WTC11 (cell line): ENCODE measurements around the gene SUPT3H. TPM values are rescaled to one million over a fixed set of nuclear protein-coding genes. Genes with fewer than 3 reads are reported as not detected.

ENCODE experiments used
- ATAC-seq: fragments of 200-7000 bp; cut with Tn5 transposase; 2 replicates; pipeline ENCODE4 v1.10.0; 2021; ENCODE audit warnings: mild to moderate bottlenecking, moderate library complexity
- CTCF ChIA-PET: fragments of 300-600 bp; sonication (Branson Sonifier 250); formaldehyde crosslinking; loops from one replicate; lab custom pipeline; 2021; ENCODE audit warnings: antibody characterized with exemption; lab: Charles Lee
- POLR2A ChIA-PET: fragments of 350-600 bp; sonication (Branson Sonifier 250); formaldehyde crosslinking; loops from one replicate; lab custom pipeline; 2021; ENCODE audit warnings: antibody characterized with exemption; lab: Charles Lee
- DNase-seq: peaks from one replicate; pipeline ENCODE4 v3.0.0; 2021; ENCODE audit warnings: low spot score
- H3K27ac Mint-ChIP-seq: 2 replicates; pipeline ENCODE4 v1.8.0; 2021; ENCODE audit warnings: mixed read lengths
- H3K27me3 Mint-ChIP-seq: 2 replicates; pipeline ENCODE4 v1.8.0; 2021; ENCODE audit warnings: low read depth, mild to moderate bottlenecking, moderate library complexity, mixed read lengths
- H3K36me3 Mint-ChIP-seq: 2 replicates; pipeline ENCODE4 v1.8.0; 2021; ENCODE audit warnings: mixed read lengths
- H3K4me1 Mint-ChIP-seq: 2 replicates; pipeline ENCODE4 v1.8.0; 2022; ENCODE audit warnings: mixed read lengths
- H3K4me3 Mint-ChIP-seq: 2 replicates; pipeline ENCODE4 v1.8.0; 2021; ENCODE audit warnings: mild to moderate bottlenecking, moderate library complexity, mixed read lengths
- H3K9me3 Mint-ChIP-seq: 2 replicates; pipeline ENCODE4 v1.8.0; 2021; ENCODE audit warnings: mixed read lengths
- AFF4 ChIP-seq: sonication (generic); formaldehyde crosslinking; IDR thresholded peaks from 2 replicates; pipeline ENCODE4 v1.8.1; 2023; ENCODE audit warnings: mild to moderate bottlenecking, missing genetic modification reagents, borderline replicate concordance
- ATF1 ChIP-seq: sonication (generic); formaldehyde crosslinking; IDR thresholded peaks from 2 replicates; pipeline ENCODE4 v1.8.1; 2023; ENCODE audit warnings: mild to moderate bottlenecking, moderate library complexity, missing genetic modification reagents
- CTCF ChIP-seq: fragments of 200-600 bp; IDR thresholded peaks from 2 replicates; pipeline ENCODE4 v1.8.0; 2022; ENCODE audit warnings: antibody characterized with exemption
- E2F4 ChIP-seq: sonication (generic); formaldehyde crosslinking; IDR thresholded peaks from 2 replicates; pipeline ENCODE4 v1.8.1; 2022; ENCODE audit warnings: low read depth, mild to moderate bottlenecking, moderate library complexity, missing genetic modification reagents, borderline replicate concordance
- ELF4 ChIP-seq: sonication (generic); formaldehyde crosslinking; IDR thresholded peaks from 2 replicates; pipeline ENCODE4 v1.8.1; 2022; ENCODE audit warnings: low read depth, mild to moderate bottlenecking, moderate library complexity, missing genetic modification reagents
- FOXK1 ChIP-seq: sonication (generic); formaldehyde crosslinking; IDR thresholded peaks from 2 replicates; pipeline ENCODE4 v1.8.0; 2022; ENCODE audit warnings: mild to moderate bottlenecking, moderate library complexity, missing genetic modification reagents
- IRF1 ChIP-seq: sonication (generic); formaldehyde crosslinking; IDR thresholded peaks from 2 replicates; pipeline ENCODE4 v1.8.0; 2023; ENCODE audit warnings: missing genetic modification reagents
- JAZF1 ChIP-seq: fragments of 250-450 bp; sonication (Bioruptor Pico); IDR thresholded peaks from 2 replicates; pipeline ENCODE4 v1.9.0; 2021; ENCODE audit warnings: moderate library complexity, mild to moderate bottlenecking, inconsistent platforms
- KAT7 ChIP-seq: sonication (generic); formaldehyde crosslinking; IDR thresholded peaks from 2 replicates; pipeline ENCODE4 v1.8.1; 2023; ENCODE audit warnings: missing genetic modification reagents, mild to moderate bottlenecking, borderline replicate concordance
- NR2C2 ChIP-seq: sonication (generic); formaldehyde crosslinking; IDR thresholded peaks from 2 replicates; pipeline ENCODE4 v1.8.0; 2022; ENCODE audit warnings: mild to moderate bottlenecking, missing genetic modification reagents
- OVOL2 ChIP-seq: fragments of 250-450 bp; sonication (Bioruptor Pico); IDR thresholded peaks from 2 replicates; pipeline ENCODE4 v1.9.0; 2021; ENCODE audit warnings: mild to moderate bottlenecking, borderline replicate concordance
- PREB ChIP-seq: sonication (generic); formaldehyde crosslinking; IDR thresholded peaks from 2 replicates; pipeline ENCODE4 v1.8.1; 2022; ENCODE audit warnings: mild to moderate bottlenecking, missing genetic modification reagents, moderate library complexity, borderline replicate concordance
- SMAD3 ChIP-seq: sonication (generic); formaldehyde crosslinking; IDR thresholded peaks from 2 replicates; pipeline ENCODE4 v1.8.0; 2022; ENCODE audit warnings: missing genetic modification reagents, mild to moderate bottlenecking, borderline replicate concordance
- SP1 ChIP-seq: sonication (generic); formaldehyde crosslinking; conservative IDR thresholded peaks from 2 replicates; pipeline ENCODE4 v1.8.1; 2022; ENCODE audit warnings: missing genetic modification reagents
- ZMAT4 ChIP-seq: fragments of 250-450 bp; sonication (Bioruptor Pico); IDR thresholded peaks from 2 replicates; pipeline ENCODE4 v1.9.0; 2021; ENCODE audit warnings: mild to moderate bottlenecking
- ZNF232 ChIP-seq: sonication (generic); formaldehyde crosslinking; IDR thresholded peaks from 2 replicates; pipeline ENCODE4 v1.8.0; 2022; ENCODE audit warnings: mild to moderate bottlenecking, missing genetic modification reagents
- ZNF281 ChIP-seq: sonication (generic); formaldehyde crosslinking; IDR thresholded peaks from 2 replicates; pipeline ENCODE4 v1.8.0; 2023; ENCODE audit warnings: mild to moderate bottlenecking, missing genetic modification reagents
- total RNA-seq: library from RNA; stranded (reverse); gene quantifications from 3 replicates; pipeline ENCODE4 v1.2.3, GENCODE V29; 2021

The SUPT3H gene
- total RNA-seq, 1 experiment from 2014 or later, result 15.3 TPM

- H3K4me1 Mint-ChIP-seq, result no peaks in the 10 kb centered on the region
- H3K27ac Mint-ChIP-seq, result no peak overlapping the region
- no peaks in the 10 kb centered on the region for H3K9me3 Mint-ChIP-seq
- H3K36me3 Mint-ChIP-seq, result no peaks in the 10 kb centered on the region
- TF ChIP-seq IRF1 (CRISPR knock-in tag), result no peak
- TF ChIP-seq E2F4 (CRISPR knock-in tag), result no peak
- no peak for TF ChIP-seq ZNF232 (CRISPR knock-in tag)
- TF ChIP-seq SMAD3, result no peak
- TF ChIP-seq ELF4 (CRISPR knock-in tag), result no peak
- TF ChIP-seq NR2C2 (CRISPR knock-in tag), result no peak
- no peak for TF ChIP-seq PREB (CRISPR knock-in tag)
- no peak for TF ChIP-seq ZMAT4 (CRISPR knock-in tag)
- no peak for TF ChIP-seq OVOL2 (CRISPR knock-in tag)
- no peak for TF ChIP-seq KAT7 (CRISPR knock-in tag)
- no peak for TF ChIP-seq AFF4 (CRISPR knock-in tag)
- no peak for TF ChIP-seq SP1
- no peak for TF ChIP-seq ATF1 (CRISPR knock-in tag)
- TF ChIP-seq CTCF, result no peak
- no peak for TF ChIP-seq ZNF281 (CRISPR knock-in tag)
- TF ChIP-seq FOXK1, result no peak
- no peak for TF ChIP-seq JAZF1 (CRISPR knock-in tag)
- TF ChIP-seq, all 79 proteins: peak for 0
- no peaks in the 10 kb centered on the region for H3K27me3 Mint-ChIP-seq
- DNase-seq, result no peak
- POLR2A ChIA-PET, result no interaction called here
- no peak overlapping the region for H3K4me3 Mint-ChIP-seq
- no peak for ATAC-seq
- CTCF ChIA-PET, result interaction anchor here (0.6 kb wide), 2 partner anchors 354 to 709 kb away, joined by 3 to 5 read pairs; no protein-coding TSS in a partner anchor
These were observed 285.6 kb downstream of the SUPT3H start for GRCh38 chr6:45092135-45092534.
